ENCODE results near the gene CAMK2D.

DNA sequence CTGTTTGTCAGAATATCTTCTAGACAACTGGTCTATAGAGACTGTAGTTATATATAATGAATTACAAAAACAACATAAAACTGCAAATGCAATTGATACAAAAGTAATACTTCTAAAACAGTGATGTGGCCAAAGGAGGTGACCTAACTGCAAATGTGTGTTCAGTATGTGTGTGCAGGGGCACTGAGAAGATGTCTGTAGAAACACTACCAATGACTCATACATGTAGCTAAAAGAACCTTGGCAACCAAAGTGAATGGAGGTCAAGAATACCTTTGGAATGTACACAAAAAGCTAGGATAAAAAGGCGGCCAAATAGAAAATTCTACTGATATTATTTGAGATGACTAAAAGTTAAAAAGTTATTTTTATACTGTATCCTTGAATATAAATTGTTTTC is 261.8 kb downstream of the CAMK2D start:
- TF ChIP-seq, protein P1, sequence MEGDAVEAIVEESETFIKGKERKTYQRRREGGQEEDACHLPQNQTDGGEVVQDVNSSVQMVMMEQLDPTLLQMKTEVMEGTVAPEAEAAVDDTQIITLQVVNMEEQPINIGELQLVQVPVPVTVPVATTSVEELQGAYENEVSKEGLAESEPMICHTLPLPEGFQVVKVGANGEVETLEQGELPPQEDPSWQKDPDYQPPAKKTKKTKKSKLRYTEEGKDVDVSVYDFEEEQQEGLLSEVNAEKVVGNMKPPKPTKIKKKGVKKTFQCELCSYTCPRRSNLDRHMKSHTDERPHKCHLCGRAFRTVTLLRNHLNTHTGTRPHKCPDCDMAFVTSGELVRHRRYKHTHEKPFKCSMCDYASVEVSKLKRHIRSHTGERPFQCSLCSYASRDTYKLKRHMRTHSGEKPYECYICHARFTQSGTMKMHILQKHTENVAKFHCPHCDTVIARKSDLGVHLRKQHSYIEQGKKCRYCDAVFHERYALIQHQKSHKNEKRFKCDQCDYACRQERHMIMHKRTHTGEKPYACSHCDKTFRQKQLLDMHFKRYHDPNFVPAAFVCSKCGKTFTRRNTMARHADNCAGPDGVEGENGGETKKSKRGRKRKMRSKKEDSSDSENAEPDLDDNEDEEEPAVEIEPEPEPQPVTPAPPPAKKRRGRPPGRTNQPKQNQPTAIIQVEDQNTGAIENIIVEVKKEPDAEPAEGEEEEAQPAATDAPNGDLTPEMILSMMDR (conservative IDR thresholded peaks at IDR 0.05; ENCODE audit: low read depth, low read length): no peak
- TF ChIP-seq EZH2phosphoT487 (IDR thresholded peaks at IDR 0.05; ENCODE audit: borderline replicate concordance, low read length): no peak
